Endometrial microvascular endothelial cells (primary cell): Measurements from ENCODE around the gene TUBG2. TPM values are rescaled to one million over a fixed set of nuclear protein-coding genes. Genes with fewer than 3 reads are reported as not detected.
"Not testable (repeated sequence)": the region's sequence is repeated elsewhere in the genome, so short reads cannot be mapped to it uniquely, and the experiment has no call there.

ENCODE experiments used
- in situ Hi-C: cut with HindIII; loops from 2 replicates; pipeline ENCODE4 v1.10.0; 2017; ENCODE audit warnings: low sequenced_read_pairs, low pct_unique_long_range_greater_than_20kb; ENCODE audit errors: inconsistent ontology term
- total RNA-seq: library from RNA; depleted of rRNA; stranded (reverse); fragments of >200 nt; gene quantifications from one replicate; pipeline ENCODE4 v1.2.3, GENCODE V29; 2015; ENCODE audit errors: inconsistent ontology term

Gene TUBG2
- 7.4 TPM for total RNA-seq

GRCh38 chr17:42659079-42659931 lies at the start of gene TUBG2:
Gene TUBG2, plus strand, starts transcription at chr17:42659284. Its CDS starts 220 bp downstream, at chr17:42659504.
- in situ Hi-C loops: no loop called here

- in situ Hi-C loops: loop anchor here (10.0 kb wide), 1 partner anchor 75 kb away; the partner anchor contains the start of genes CCR10 and CNTNAP1
Measured at GRCh38 chr17:42609814-42610801, 49.0 kb upstream of the TUBG2 start.

- in situ Hi-C loops: no loop called here
Measured at GRCh38 chr17:42612013-42612412, 47.1 kb upstream of the TUBG2 start.

GRCh38 chr17:42613699-42614295 lies 45.3 kb upstream of the TUBG2 start:
- in situ Hi-C loops: no loop called here

GRCh38 chr17:42617956-42618431 lies 41.1 kb upstream of the TUBG2 start:
- in situ Hi-C loops: no loop called here

- in situ Hi-C loops: no loop called here
Measured at GRCh38 chr17:42618442-42619150, 40.5 kb upstream of the TUBG2 start.

- in situ Hi-C loops: not testable (repeated sequence)
Measured at GRCh38 chr17:42621987-42622386, 37.1 kb upstream of the TUBG2 start.

GRCh38 chr17:42623271-42623670 lies 35.8 kb upstream of the TUBG2 start:
- in situ Hi-C loops: no loop called here

- in situ Hi-C loops: no loop called here
Measured at GRCh38 chr17:42623732-42624596, 35.1 kb upstream of the TUBG2 start.

GRCh38 chr17:42627032-42627764 lies 31.9 kb upstream of the TUBG2 start:
- in situ Hi-C loops: not testable (repeated sequence)

- in situ Hi-C loops: no loop called here
Measured at GRCh38 chr17:42629411-42630009, 29.6 kb upstream of the TUBG2 start.

GRCh38 chr17:42632949-42633444 lies 26.1 kb upstream of the TUBG2 start:
- in situ Hi-C loops: no loop called here

GRCh38 chr17:42639525-42640113 lies 19.5 kb upstream of the TUBG2 start:
- in situ Hi-C loops: no loop called here

- in situ Hi-C loops: no loop called here
Measured at GRCh38 chr17:42640121-42640520, 19.0 kb upstream of the TUBG2 start.

- in situ Hi-C loops: no loop called here
Measured at GRCh38 chr17:42642336-42642735, 16.7 kb upstream of the TUBG2 start.

- in situ Hi-C loops: no loop called here
Measured at GRCh38 chr17:42647778-42648177, 11.3 kb upstream of the TUBG2 start.
